ENCODE data around the gene RWDD3.

The RWDD3 gene

GRCh38 chr1:95230768-95231191, 3.2 kb upstream of the RWDD3 start:
- DNase-seq = no peak

GRCh38 chr1:95232646-95233318, 1.2 kb upstream of the RWDD3 start:
- DNase-seq = no peak

- DNase-seq = no peak
Observed at GRCh38 chr1:95233319-95233736, 682 bp upstream of the RWDD3 start.

- no peak for DNase-seq
Observed at GRCh38 chr1:95236784-95237575, 3.0 kb downstream of the RWDD3 start.

GRCh38 chr1:95237981-95238703, 4.1 kb downstream of the RWDD3 start:
- no peak for DNase-seq

GRCh38 chr1:95245029-95245428, 11.0 kb downstream of the RWDD3 start:
- DNase-seq = no peak

GRCh38 chr1:95246511-95246910, 12.5 kb downstream of the RWDD3 start:
- DNase-seq = no peak

GRCh38 chr1:95247607-95248006, 13.6 kb downstream of the RWDD3 start:
- no peak for DNase-seq

- DNase-seq = no peak
Observed at GRCh38 chr1:95249916-95250315, 15.9 kb downstream of the RWDD3 start.

- no peak for DNase-seq
Observed at GRCh38 chr1:95252422-95252821, 18.4 kb downstream of the RWDD3 start.

GRCh38 chr1:95254959-95255358, 20.9 kb downstream of the RWDD3 start:
- DNase-seq = no peak

GRCh38 chr1:95255826-95256225, 21.8 kb downstream of the RWDD3 start:
- DNase-seq = no peak

GRCh38 chr1:95257758-95258157, 23.7 kb downstream of the RWDD3 start:
- no peak for DNase-seq

GRCh38 chr1:95259245-95259644, 25.2 kb downstream of the RWDD3 start:
- DNase-seq = no peak

- DNase-seq = no peak
Observed at GRCh38 chr1:95262913-95263312, 28.9 kb downstream of the RWDD3 start.

- no peak for DNase-seq
Observed at GRCh38 chr1:95263450-95263849, 29.4 kb downstream of the RWDD3 start.

GRCh38 chr1:95265106-95265505, 31.1 kb downstream of the RWDD3 start:
- no peak for DNase-seq

- no peak for DNase-seq
Observed at GRCh38 chr1:95276429-95276828, 42.4 kb downstream of the RWDD3 start.

GRCh38 chr1:95278173-95279006, 44.4 kb downstream of the RWDD3 start:
- no peak for DNase-seq

GRCh38 chr1:95281781-95282517, 47.9 kb downstream of the RWDD3 start:
- DNase-seq = no peak

GRCh38 chr1:95282518-95282895, 48.5 kb downstream of the RWDD3 start:
- no peak for DNase-seq

GRCh38 chr1:95284420-95284819, 50.4 kb downstream of the RWDD3 start:
- no peak for DNase-seq

Data from NCI-H748 treated with DMSO at 0.1 percent for 48 hours (cell line).